Stimulated activated CD8-positive, alpha-beta memory T cell treated with anti-CD3 and anti-CD28 coated beads, Interleukin-7, amount 100 ng/mL, for 48 hours (primary cell): ENCODE data around the gene GLDC.
"Not testable (repeated sequence)": the region's sequence is repeated elsewhere in the genome, so short reads cannot be mapped to it uniquely, and the experiment has no call there.

Experiments used
- DNase-seq, 2 donors: peaks; one replicate each; pipeline ENCODE4 v3.0.0-alpha.2; 2020; ENCODE audit warnings: low read depth in 1 of 2; ENCODE audit errors: extremely low read depth in 1 of 2

GLDC gene

DNA sequence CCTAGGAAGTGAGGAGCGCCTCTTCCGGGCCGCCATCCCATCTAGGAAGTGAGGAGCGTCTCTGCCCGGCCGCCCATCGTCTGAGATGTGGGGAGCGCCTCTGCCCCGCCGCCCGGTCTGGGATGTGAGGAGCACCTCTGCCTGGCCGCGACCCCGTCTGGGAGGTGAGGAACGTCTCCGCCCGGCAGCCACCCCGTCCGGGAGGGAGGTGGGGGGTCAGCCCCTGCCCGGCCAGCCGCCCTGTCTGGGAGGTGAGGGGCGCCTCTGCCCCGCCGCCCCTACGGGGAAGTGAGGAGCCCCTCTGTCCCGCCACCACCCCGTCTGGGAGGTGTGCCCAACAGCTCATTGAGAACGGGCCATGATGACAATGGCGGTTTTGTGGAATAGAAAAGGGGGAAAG, 22.7 kb downstream of the GLDC start:
- not testable (repeated sequence) for DNase-seq

DNA sequence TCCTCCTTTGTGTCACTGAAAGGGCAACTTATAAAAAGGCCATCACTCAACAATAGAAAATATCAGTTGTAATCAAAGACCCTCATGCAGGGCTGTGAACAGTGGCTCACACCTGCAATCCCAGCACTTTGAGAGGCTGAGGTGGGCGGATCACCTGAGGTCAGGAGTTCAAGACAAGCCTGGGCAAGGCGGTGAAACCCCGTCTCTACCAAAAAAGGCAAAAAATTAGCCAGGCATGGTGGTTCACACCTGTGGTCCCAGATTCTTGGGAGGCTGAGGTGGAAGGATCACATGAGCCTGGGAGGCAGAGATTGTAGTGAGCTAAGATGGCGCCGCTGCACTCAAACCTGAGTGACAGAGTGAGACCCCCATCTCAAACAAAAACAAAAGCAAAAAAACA, 24.7 kb downstream of the GLDC start:
- DNase-seq = no peak

DNA sequence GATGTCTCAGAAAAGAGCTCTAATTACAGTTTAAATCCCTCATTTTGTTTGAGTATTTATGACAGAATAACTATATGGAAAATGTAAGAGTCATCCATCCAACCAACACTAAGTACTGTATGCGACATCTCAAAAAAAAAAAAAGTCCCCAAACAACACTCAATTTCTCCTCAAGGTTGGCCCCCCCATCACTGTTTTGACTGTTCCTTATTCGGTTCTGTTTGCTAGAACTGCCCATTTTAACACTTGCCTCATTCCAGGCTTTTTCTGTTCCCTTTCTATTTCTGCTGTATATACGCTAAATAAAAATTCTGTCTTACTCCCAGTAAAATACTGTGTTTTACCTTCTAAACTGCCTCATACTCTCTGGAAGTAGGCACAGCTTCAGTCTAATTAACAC, 25.2 kb downstream of the GLDC start:
- DNase-seq = no peak

DNA sequence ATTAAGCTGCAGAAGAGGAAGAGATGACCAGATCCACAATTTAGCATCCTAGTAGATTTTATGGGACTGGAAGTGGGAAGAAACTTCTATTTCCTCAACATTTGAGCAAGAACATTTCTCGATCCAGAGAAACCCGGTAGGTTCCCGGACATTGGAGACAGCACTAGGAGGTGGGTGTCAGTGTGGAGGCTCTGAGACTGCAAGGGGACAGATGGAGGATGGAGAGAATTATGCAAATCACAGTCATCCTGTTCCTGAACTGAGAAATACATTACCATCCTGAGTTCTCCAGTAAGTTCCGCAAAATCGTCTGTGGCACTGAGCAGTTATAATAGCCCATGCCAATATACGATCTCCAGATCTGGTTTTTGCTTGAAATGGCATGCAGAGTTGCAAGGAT, 25.6 kb downstream of the GLDC start:
- no peak for DNase-seq

DNA sequence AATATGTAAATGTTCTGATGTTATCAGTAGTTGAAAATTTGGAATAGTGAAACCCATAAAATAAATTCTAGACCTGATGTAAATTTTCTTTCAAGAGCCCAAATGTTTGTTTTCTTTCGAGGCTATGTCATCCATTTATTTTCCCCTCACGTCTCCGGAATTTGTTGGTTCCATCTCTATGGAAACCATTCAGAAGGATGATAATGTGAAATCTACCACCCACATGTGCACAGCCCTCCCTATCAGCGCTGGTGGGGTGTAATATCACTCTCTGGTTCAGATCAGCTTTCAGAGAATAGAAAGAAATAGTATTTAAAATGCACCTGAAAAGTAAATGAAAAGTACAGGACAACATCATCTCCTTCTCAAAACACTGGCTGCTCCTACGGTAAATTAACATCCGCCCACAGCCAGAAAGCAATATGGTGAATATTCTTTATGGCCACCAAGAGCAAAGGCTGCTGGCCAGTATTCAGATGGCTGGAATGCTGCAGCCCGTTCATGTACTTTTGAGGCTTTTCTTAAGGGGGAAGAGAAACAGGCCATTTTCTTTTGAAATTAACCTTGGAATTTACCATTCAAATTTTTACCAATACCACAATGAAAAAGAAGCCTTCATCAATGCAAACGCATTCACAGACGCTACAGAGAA, 28.5 kb downstream of the GLDC start:
- no peak for DNase-seq

DNA sequence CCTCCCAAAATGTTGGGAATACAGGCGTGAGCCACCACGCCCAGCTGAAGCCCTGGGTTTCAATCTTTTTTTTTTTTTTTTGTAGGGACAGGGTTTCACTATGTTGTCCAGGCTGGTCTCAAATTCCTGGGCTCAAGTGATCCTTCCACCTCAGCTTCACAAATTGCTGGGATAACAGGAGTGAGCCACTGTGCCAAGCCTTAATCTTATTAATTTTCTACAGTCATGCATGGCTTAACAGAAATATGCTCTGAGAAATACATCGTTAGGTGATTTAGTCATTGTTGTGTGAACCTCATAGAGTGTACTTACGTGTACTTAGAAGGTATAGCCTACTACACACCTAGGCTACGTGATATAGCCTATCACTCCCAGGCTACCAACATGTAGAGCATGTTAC, 31.0 kb downstream of the GLDC start:
- no peak for DNase-seq

DNA sequence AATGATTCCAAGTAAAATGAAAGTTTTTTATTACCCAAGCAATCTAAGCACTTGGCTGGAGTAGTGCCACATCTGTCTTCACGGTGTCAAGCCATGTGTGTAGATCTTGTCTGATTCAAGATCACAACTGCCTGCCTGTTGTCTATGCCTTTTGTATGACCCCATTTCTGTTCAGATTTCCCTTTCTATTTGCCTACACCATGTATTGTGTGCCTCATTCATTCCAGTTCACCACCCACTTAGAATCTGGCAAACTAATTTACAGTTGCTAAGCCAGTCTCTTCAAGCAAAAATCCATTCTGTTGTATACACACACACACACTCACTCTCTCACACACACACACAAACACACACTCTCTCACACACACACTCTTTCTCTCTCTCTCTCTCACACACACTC, 33.7 kb downstream of the GLDC start:
- DNase-seq = no peak

DNA sequence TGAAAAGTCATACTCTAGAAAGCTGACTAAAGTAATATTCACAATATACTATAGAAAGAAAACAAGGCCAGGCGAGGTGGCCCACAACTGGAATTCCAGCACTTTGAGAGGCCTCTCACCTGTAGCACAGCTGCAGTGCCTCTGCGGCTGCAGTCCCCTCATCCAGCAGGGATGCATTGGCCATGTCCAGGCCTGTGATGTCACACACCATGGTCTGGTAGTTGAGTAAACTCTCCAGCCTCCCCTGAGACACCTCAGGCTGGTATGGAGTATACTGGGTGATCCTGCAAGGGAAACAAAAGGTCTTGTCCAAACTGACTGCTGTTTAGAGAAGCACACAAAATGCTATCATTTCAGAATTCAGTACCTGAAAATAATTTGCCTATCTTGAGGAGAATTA, 35.5 kb downstream of the GLDC start:
- DNase-seq = no peak

DNA sequence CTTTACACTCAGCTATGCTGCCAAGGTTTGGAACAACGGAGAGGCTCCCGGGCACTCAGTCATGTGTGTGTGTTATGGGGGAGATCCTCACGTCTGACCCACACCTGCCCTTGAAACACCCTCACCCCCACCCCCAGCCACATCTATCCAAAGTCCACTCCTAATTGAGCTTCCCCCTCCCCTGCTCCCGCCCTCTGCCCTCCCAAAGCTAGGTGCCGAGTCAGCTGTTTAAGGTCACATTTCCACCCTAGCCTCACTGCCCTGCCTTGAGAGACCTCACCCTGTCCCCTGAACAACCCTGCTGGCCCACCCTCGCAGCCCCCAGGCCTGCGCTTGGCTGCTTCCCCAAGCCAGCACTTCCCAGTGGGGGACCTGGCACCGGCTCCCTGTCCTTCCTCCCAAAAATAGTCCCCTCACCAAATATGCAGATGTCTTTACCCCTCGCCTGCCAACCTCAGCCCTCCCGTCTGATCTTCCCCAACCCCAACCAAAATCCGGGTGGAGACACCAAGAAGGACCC, 36.0 kb downstream of the GLDC start:
- no peak for DNase-seq

DNA sequence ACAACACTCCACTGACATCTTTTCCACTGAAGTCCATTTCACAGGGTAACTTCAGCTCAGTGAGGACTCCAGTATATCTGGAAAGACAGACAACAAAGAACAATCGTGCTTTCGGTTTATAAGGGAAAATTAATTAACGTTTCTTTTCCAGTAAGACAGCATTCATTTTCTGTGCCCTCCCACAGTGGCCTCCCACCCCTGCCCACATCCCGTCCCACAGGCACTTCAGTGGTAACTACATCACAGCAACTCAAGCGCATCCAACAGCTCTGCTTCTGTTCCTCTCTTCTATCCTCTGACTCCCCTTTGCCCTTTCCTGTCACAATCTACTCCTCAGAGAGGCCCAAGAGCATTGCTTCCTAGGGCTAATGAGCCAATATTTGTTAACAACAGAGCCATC, 40.3 kb downstream of the GLDC start:
- DNase-seq = no peak

DNA sequence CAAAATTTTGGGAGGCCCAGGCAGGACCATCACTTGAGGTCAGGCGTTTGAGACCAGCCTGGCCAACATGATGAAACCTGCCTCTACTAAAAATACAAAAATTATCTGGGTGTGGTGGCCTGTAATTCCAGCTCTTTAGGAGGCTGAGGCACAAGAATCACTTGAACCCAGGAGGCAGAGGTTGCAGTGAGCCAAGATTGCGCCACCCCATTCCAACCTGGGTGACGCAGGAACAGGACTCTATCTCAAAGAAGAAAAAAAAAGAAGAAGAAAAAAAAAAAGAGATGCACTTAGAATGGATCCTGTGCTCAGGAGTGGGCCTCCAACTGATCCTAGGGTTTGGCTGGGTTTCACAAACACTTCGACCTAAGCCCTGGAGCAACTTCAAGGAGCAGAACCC, 45.1 kb downstream of the GLDC start:
- no peak for DNase-seq

DNA sequence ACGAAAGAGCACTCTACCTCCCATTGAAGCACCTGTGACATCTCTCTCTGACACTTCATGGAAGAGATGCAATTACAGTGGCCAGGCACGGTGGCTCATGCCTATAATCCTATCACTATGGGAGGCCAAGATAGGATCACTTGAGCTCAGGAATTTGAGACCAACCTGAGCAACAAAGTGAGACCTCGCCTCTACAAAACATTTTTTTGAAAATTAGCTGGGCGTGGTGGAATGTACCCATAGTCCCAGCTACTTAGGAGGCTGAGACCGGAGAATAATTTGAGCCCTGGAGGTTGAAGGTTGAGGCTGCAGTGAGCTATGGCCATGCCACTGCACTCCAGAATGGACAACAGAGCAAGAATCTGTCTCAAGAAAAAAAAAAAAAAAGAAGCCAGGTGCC, 45.5 kb downstream of the GLDC start:
- no peak for DNase-seq

DNA sequence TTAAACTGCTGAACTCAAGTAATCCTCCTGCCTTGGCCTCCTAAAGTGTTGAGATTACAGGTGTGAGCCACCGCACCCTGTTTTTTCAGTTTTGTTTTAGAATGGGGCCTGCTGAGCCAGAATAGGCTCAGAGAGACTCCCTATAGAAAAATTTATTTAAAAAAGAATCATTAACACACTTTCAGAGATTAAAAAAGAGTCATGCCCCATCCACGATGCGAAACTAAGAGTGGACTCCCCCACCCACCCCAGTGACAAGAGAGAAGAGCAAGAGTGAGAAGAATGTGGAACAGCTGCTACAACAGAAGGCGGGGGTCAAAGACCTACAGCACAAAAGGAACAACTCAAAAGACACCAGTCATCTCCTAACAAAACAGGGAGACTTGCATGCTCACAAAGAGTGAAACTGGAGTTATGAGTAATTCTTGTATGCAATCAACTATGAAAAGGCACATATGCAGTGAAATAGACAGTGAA, 47.2 kb downstream of the GLDC start:
- peak in 1 of 2 donors; percentile 25 for DNase-seq

DNA sequence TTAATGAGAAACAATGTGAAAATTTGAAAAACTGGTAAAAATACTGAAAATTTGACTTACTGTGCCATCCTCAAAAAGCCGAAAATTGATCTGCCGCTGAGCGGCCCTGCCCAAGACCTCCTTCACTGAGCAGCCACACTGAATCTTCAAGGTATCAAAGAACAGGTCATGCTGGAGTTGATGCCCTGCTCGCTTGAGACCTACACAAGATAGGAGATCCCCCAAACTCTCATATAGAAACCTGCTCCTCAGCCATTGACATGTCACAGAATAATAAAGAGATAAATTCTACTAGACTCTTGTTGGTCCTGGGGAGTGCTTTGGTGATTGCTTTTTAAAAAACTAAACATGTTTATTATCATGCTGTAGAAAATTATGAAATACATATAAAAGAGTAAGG, 52.7 kb downstream of the GLDC start:
- DNase-seq = no peak

DNA sequence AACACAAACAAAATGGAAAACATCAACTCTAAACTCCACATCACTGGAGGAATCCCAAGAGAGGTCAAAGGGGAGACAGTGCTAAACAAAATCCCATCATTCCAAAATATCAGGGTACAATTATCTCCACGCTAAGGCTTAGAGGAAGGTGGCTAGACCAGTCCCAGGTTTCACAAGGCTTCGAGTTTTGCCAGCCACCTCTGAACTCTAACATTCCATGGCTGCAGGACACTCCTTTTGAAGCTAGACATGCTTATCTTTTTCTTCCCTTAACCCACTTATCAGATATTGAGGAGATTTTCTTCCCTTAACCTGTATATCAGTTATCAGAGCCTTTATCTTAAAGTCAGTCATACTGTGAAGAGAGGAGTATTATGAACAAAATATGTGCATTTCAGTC, 53.3 kb downstream of the GLDC start:
- no peak for DNase-seq

DNA sequence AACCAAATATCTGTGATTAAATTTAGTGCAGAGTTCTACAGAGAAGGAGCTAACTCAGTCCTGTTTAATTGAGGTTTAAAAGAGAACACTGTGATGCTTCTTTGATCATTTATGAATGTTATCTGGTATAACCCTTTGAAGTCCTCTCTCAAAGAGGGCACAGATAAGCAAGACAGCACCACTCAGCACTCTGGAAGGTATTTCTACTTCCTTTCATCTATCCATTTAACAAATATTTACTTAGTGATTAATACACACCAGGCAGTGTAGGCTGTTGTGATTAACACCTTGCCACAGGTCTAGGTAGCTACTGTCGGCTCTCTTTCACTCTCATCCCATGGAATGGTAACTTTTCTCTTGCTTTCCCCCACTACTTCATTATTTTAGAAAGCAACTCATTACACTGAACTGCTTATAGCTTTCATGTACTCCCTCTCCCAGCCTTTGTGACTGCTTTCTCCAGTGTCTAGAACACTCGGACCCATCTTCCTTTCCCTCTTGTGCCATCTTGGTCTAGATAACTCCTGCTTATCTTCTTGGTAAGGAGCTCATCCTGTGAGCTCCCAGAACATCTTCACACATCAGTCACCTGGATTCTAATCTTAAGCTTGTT, 54.7 kb downstream of the GLDC start:
- DNase-seq = no peak

DNA sequence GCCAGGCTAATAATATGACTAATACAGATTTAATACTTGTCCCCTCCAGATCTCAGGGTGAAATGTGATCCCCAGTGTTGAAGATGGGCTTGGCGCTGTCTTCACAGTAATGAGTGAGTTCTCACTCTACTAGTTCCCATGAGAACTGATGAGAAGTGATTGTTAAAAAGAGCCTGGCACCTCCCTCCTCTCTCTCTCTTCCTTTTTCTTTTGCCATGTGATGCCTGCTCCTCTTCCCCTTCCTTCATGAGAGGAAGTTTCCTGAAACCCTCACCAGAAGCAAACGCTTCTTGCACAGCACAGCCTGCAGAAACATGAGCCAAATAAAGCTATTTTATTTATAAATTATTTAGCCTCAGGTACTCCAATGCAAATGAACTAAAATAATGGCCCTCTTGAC, 55.2 kb downstream of the GLDC start:
- no peak for DNase-seq

DNA sequence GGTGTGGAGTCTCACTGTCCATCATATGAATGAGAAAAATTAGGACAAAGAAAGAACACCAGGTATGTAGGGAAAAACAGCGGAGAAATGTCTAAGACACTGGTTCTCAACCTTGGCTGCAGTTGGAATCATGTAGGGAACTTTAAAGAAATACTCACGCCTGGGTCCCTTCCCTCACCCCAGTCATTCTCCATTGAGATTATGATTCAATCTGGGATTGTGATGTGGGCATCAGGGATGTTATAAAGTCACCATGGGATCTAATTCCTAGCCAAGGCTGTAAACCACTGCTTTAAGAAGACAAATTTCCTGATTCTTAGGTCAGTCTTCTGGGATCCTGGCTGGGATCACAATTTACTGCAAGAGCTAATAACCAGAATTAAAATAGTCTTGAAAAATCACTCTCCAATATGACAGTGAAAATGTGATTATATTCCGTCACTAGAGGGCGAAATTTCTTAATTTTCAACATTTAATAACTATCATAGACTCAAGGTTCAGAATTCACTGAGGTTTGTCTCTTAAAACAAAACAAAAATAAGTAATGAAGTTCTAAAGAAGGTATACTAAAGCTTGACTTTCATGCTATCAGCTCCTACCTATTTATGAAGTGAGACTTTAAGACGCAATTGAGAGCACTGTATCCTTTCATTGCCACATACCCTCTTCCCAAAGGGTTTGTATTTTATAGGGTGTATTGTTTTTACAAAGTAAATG, 60.5 kb downstream of the GLDC start:
- DNase-seq = no peak

DNA sequence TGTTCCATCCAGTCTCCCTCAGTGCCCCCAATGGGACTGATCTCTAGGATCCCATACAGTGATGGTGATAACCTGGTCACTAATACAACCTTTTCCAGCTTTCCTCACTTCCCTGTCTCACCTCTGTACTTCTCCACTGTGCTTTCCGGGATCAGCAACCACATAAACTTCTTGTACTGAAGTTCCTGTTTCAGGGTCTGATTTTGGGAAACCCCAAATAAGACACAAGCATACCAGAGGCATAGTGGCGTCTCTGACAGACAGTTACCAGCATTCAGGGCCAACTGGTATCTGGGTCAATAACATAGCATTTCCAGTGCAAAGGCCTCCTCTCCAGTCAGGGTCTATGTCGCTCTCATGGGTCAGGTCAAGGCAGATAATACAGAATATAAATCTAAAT, 64.3 kb downstream of the GLDC start:
- DNase-seq = no peak

DNA sequence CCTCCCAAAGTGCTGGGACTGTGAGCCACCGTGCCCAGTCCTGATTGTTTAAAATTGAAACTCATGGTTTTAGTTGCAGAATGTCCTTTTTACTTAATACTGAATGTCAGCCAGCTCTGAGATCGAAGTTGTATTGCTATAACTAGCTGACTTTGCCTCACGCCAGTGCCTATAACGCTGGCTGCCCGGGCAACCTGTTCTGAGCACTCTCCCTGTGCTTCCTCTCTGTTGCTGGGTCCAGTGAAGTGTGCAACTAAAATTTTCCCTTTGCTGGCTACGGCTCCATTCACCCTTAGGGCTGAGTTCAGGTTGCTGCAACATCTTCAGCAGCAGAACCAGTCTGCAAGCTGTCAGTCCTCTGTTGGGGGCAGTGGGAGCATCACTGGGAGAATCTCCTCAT, 65.9 kb downstream of the GLDC start:
- no peak for DNase-seq

DNA sequence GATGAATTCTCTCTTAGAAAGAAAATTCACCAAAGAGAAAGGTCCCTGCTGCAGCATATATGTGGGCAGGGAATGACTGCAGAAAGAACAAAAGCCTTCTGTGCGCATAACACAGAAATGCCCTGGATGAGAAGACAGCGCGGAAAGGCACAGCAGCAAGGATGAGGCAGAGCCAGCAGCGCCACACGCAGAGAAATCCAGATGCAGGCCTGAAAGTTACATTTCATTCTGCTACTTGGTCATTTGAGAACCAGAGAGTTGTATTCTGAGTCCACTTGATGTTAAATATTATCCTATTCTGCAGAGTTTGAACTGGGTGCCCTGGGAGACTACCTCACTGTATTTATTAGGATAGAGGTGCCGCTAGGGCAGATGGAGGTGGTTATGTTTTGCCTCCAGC, 68.5 kb downstream of the GLDC start:
- DNase-seq = no peak
